ENCODE measurements around the gene MYO18B.

GRCh38 chr22:25890651-25891050 is 148.7 kb downstream of the MYO18B start:
- TF ChIP-seq SIN3A (IDR thresholded peaks at IDR 0.05; ENCODE audit: borderline replicate concordance, insufficient read depth, low read length) (no peak), FOXP2 (optimal IDR thresholded peaks at IDR 0.05; ENCODE audit: borderline replicate concordance, extremely low read depth, extremely low read length, insufficient read depth) (no peak), POLR2AphosphoS5 (IDR thresholded peaks at IDR 0.05; ENCODE audit: low read depth, low read length) (no peak), TAF1 (IDR thresholded peaks at IDR 0.05; ENCODE audit: borderline replicate concordance, insufficient read depth, low read length) (no peak), REST (IDR thresholded peaks at IDR 0.05; ENCODE audit: insufficient read depth in 1 of 2, low read depth in 2 of 2, low read length in 2 of 2) (no peak)

Data from PFSK-1 (cell line).